Endothelial cell of umbilical vein (primary cell): ENCODE results near the gene RBM3. TPM values are rescaled to one million over a fixed set of nuclear protein-coding genes. Genes with fewer than 3 reads are reported as not detected.

Experiments used
- BruUV-seq: library from RNA; stranded (reverse); fragments of 400-500 nt; replicated peaks from 2 replicates; lab custom pipeline; 2021; lab: Mats Ljungman, UMichigan
- CTCF ChIA-PET: fragments of 300-600, 350-600 bp; sonication (Branson Sonifier 250); formaldehyde crosslinking; loops from one replicate; lab custom pipeline; 2021; ENCODE audit warnings: antibody characterized with exemption, inconsistent platforms; lab: Charles Lee
- POLR2A ChIA-PET: fragments of 300-600, 350-600 bp; sonication (Branson Sonifier 250); formaldehyde crosslinking; loops from one replicate; lab custom pipeline; 2021; ENCODE audit warnings: antibody characterized with exemption, inconsistent platforms; lab: Charles Lee
- DNase-seq: peaks from one replicate; pipeline ENCODE4 v3.0.0-alpha.2; 2011; ENCODE audit warnings: low read depth, low spot score
- FAIRE-seq: peaks from 2 replicates; lab custom pipeline; 2011; peaks lifted over from hg19 to GRCh38; lab: Jason Lieb, UNC
- H2AFZ ChIP-seq: 2 replicates; pipeline ENCODE4 v1.6.0; 2012; ENCODE audit warnings: low read depth, low read length, control low read depth, inconsistent platforms
- H3K27ac ChIP-seq: 2 replicates; pipeline ENCODE4 v1.5.1; 2011; ENCODE audit warnings: low read depth, mild to moderate bottlenecking, control low read depth, low read length, moderate library complexity; ENCODE audit not compliant: insufficient read depth
- H3K27me3 ChIP-seq, 2 experiments: 2 replicates each; pipeline versions ENCODE4 v1.6.0 to v1.6.1; 2011; ENCODE audit warnings: low read length in 2 of 2, mixed read lengths in 1 of 2; ENCODE audit not compliant: control insufficient read depth in 2 of 2, insufficient read depth in 2 of 2
- H3K36me3 ChIP-seq, 2 experiments: 2 replicates in 1 of 2; 3 replicates in 1 of 2; pipeline ENCODE4 v1.5.1; 2011; ENCODE audit warnings: low read length in 2 of 2, mild to moderate bottlenecking in 1 of 2, moderate library complexity in 1 of 2; ENCODE audit not compliant: control insufficient read depth in 2 of 2, insufficient read depth in 2 of 2; ENCODE audit errors: extremely low read depth in 1 of 2
- H3K4me1 ChIP-seq: 3 replicates; pipeline ENCODE4 v1.5.1; 2011; ENCODE audit warnings: mild to moderate bottlenecking, low read length; ENCODE audit not compliant: control insufficient read depth, insufficient read depth; ENCODE audit errors: extremely low read depth
- H3K4me2 ChIP-seq: 2 replicates; pipeline ENCODE4 v1.6.1; 2011; ENCODE audit warnings: low read length, control low read depth, mixed read lengths; ENCODE audit not compliant: insufficient read depth
- H3K4me3 ChIP-seq, 3 experiments: fragments of 200-600 bp in 1 of 3; sonication (generic), shearing (Covaris generic) in 1 of 3; replicated peaks in 1 of 3; 2 replicates each; pipeline ENCODE4 v1.5.1; 2011 to 2016; ENCODE audit warnings: control low read depth in 3 of 3, low read length in 3 of 3, mild to moderate bottlenecking in 2 of 3, inconsistent platforms in 1 of 3, low read depth in 1 of 3, moderate library complexity in 1 of 3; ENCODE audit not compliant: insufficient read depth in 1 of 3
- H3K79me2 ChIP-seq: 2 replicates; pipeline ENCODE4 v1.6.0; 2012; ENCODE audit warnings: low read length, inconsistent platforms; ENCODE audit not compliant: control insufficient read depth, insufficient read depth
- H3K9ac ChIP-seq: replicated peaks from 2 replicates; pipeline ENCODE3; 2011; ENCODE audit warnings: low read length, control low read depth; ENCODE audit not compliant: insufficient read depth; ENCODE audit errors: extremely low read depth
- H3K9me1 ChIP-seq: replicated peaks from 3 replicates; pipeline ENCODE4 v1.6.0; 2011; ENCODE audit warnings: mild to moderate bottlenecking, low read length; ENCODE audit not compliant: control insufficient read depth, insufficient read depth; ENCODE audit errors: extremely low read depth
- H3K9me3 ChIP-seq: replicated peaks from 2 replicates; pipeline ENCODE4 v1.5.1; 2012; ENCODE audit warnings: low read length, inconsistent platforms; ENCODE audit not compliant: control insufficient read depth, insufficient read depth
- H4K20me1 ChIP-seq: replicated peaks from 2 replicates; pipeline ENCODE3; 2011; ENCODE audit warnings: mild to moderate bottlenecking, low read length; ENCODE audit not compliant: control insufficient read depth, insufficient read depth; ENCODE audit errors: extremely low read depth
- CTCF ChIP-seq, 2 donors: IDR thresholded peaks; 1 replicate in 1 of 2; 2 replicates in 1 of 2; pipeline ENCODE4 v1.5.1; 2011; ENCODE audit warnings: low read length in 2 of 2, mild to moderate bottlenecking in 2 of 2, moderate library complexity in 2 of 2, control low read depth in 1 of 2, inconsistent platforms in 1 of 2, low read depth in 1 of 2; ENCODE audit not compliant: insufficient read depth in 1 of 2; ENCODE audit errors: extremely low read depth in 1 of 2
- EZH2 ChIP-seq: IDR thresholded peaks from 2 replicates; pipeline ENCODE4 v1.6.1; 2012; ENCODE audit warnings: borderline replicate concordance, low read depth, mild to moderate bottlenecking, moderate library complexity, low read length, inconsistent platforms; ENCODE audit not compliant: severe bottlenecking
- GATA2 ChIP-seq: IDR thresholded peaks from 2 replicates; pipeline ENCODE4 v1.7.0; 2011; ENCODE audit warnings: low read depth, mild to moderate bottlenecking, moderate library complexity, mixed read lengths, low read length; ENCODE audit not compliant: insufficient read length, insufficient read depth
- JUN ChIP-seq: IDR thresholded peaks from 2 replicates; pipeline ENCODE4 v1.6.1; 2011; ENCODE audit warnings: borderline replicate concordance, low read depth; ENCODE audit not compliant: insufficient read length, insufficient read depth
- POLR2A ChIP-seq: IDR thresholded peaks from 2 replicates; pipeline ENCODE4 v1.6.1; 2012; ENCODE audit warnings: low read depth, mild to moderate bottlenecking, control low read depth, low read length
- dilution Hi-C: fragments of 300-500 bp; cut with MboI; formaldehyde crosslinking; loops from one replicate; pipeline ENCODE4 v1.15.0; 2019; ENCODE audit warnings: low sequenced_read_pairs; ENCODE audit not compliant: extremely low pct_ligation_motif_present
- intact Hi-C: fragments of 100-400 bp; cut with micrococcal nuclease; formaldehyde crosslinking; loops from one replicate; pipeline ENCODE4 v1.10.0; 2022
- polyA plus RNA-seq, 4 experiments: library from polyadenylated mRNA; depleted of rRNA in 3 of 4; stranded (reverse) in 3 of 4; unstranded in 1 of 4; fragments of >200 nt; gene quantifications; 2 replicates each; pipeline versions ENCODE4 v1.2.1 to v1.2.3, GENCODE V29; 2011 to 2012; ENCODE audit warnings: missing spikeins in 1 of 4
- total RNA-seq: library from RNA; stranded (reverse); gene quantifications from 2 replicates; pipeline ENCODE4 v1.2.3, GENCODE V29; 2021

Gene RBM3
- total and polyA plus RNA-seq, 2 donors (not counting 3 experiments of a cell fraction or from before 2014, with no cell fraction given), result 313 to 477 TPM

DNA sequence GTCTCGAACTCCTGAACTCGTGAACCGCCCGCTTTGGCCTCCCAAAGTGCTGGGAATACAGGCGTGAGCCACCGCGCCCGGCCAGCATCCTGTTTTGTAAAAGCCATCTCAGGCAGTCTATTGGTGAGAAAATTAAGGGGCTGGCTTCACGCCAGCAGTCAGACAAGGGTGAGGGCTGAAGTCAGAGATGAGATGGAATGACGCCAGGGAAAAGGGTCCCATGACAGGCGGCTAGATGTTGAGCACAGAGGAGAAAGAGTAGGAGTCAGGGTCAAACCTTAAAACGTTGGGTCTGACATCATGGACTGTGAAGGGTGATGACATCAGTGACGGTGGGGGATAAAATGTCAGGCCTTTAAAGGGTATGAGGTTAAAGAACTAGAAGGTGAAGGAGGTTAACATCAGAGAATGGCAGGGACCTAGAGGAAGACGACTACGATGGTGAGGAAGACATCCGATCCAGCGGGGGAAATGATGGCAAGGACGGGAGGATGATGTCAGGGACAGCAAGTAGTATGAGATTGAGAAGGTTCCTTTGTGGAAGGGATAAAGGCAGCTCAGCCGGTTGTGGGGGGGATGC, 504 bp upstream of the RBM3 start:
- ChIA-PET CTCF (no interaction called here), POLR2A (interaction anchor here (0.6 to 1.7 kb wide), 8 partner anchors 8 to 34 kb away, joined by 3 to 8 read pairs (median 4); partner anchors contain the start of gene TBC1D25)
- Histone ChIP-seq H3K9ac (peak overlapping the region; percentile 98), H3K27me3 (no peaks in the 10 kb centered on the region), H3K4me1 (peaks cover 27% of the 10 kb centered on the region), H3K79me2 (peaks cover 23% of the 10 kb centered on the region), H3K36me3 (peaks cover 6 to 11% of the 10 kb centered on the region in 2 experiments), H3K4me3 (peak overlapping the region in 2 of 3 experiments; percentile 60 to 96), H3K9me1 (no peaks in the 10 kb centered on the region), H2AFZ (no peak overlapping the region), H3K27ac (peak overlapping the region; percentile 95), H3K4me2 (peak overlapping the region; percentile 20), H3K9me3 (no peaks in the 10 kb centered on the region), H4K20me1 (no peaks in the 10 kb centered on the region)
- TSS peak; percentile 84 for BruUV-seq
- DNase-seq (peak; percentile 61), FAIRE-seq (peak; percentile 18)
- dilution Hi-C loops, result no loop called here
- intact Hi-C loops, result loop anchor here (1.0 kb wide), 3 partner anchors 18 to 34 kb away; partner anchors contain the start of genes TBC1D25 and WDR13
- TF ChIP-seq JUN (no peak), CTCF (IDR thresholded peaks at IDR 0.05; ENCODE audit: extremely low read depth in 1 of 2, insufficient read depth in 1 of 2, low read depth in 1 of 2, low read length in 2 of 2) (no peak), EZH2 (no peak), GATA2 (no peak), POLR2A (peak; percentile 67)
